MCF 10A (cell line): Measurements from ENCODE around the gene TNFRSF18. TPM values are rescaled to one million over a fixed set of nuclear protein-coding genes. Genes with fewer than 3 reads are reported as not detected.

Source experiments
- BruUV-seq: library from RNA; stranded (reverse); fragments of 400-500 nt; replicated peaks from 2 replicates; lab custom pipeline; 2021; lab: Mats Ljungman, UMichigan
- CTCF ChIA-PET: fragments of 300-600 bp; sonication (Branson Sonifier 250); formaldehyde crosslinking; extraction: SDS; loops from one replicate; lab custom pipeline; 2021; ENCODE audit warnings: antibody characterized with exemption, inconsistent platforms; lab: Yijun Ruan, JAX
- POLR2A ChIA-PET: fragments of 300-600, 350-650 bp; sonication (Branson Sonifier 250); formaldehyde crosslinking; extraction: SDS; loops from one replicate; lab custom pipeline; 2020; ENCODE audit warnings: antibody characterized with exemption, inconsistent platforms; lab: Yijun Ruan, JAX
- DNase-seq: peaks from one replicate; pipeline ENCODE4 v3.0.0-alpha.2; 2018; ENCODE audit not compliant: unreplicated experiment
- H3K27ac Mint-ChIP-seq: one replicate; pipeline ENCODE4 v1.8.0; 2022; ENCODE audit warnings: mild to moderate bottlenecking, low read depth, mixed read lengths; ENCODE audit not compliant: unreplicated experiment
- H3K27me3 Mint-ChIP-seq: one replicate; pipeline ENCODE4 v1.8.0; 2022; ENCODE audit warnings: mixed read lengths; ENCODE audit not compliant: insufficient read depth, unreplicated experiment
- H3K36me3 Mint-ChIP-seq: one replicate; pipeline ENCODE4 v1.8.0; 2022; ENCODE audit warnings: mild to moderate bottlenecking, moderate library complexity, mixed read lengths; ENCODE audit not compliant: insufficient read depth, unreplicated experiment
- H3K4me1 Mint-ChIP-seq: one replicate; pipeline ENCODE4 v1.8.0; 2022; ENCODE audit warnings: mixed read lengths; ENCODE audit not compliant: insufficient read depth, unreplicated experiment
- H3K4me3 Mint-ChIP-seq: one replicate; pipeline ENCODE4 v1.8.0; 2022; ENCODE audit warnings: mild to moderate bottlenecking, moderate library complexity, mixed read lengths; ENCODE audit not compliant: unreplicated experiment
- H3K9me3 Mint-ChIP-seq: one replicate; pipeline ENCODE4 v1.8.0; 2022; ENCODE audit warnings: mixed read lengths; ENCODE audit not compliant: unreplicated experiment
- intact Hi-C: fragments of 100-400 bp; cut with micrococcal nuclease; formaldehyde crosslinking; loops from 2 replicates; pipeline ENCODE4 v1.14.1; 2022
- total RNA-seq: library from RNA; stranded (reverse); gene quantifications from 2 replicates; pipeline ENCODE4 v1.2.3, GENCODE V29; 2022
- TF ChIP-seq, protein P1 (sequence below): fragments of 200-600 bp; IDR thresholded peaks from one replicate; pipeline ENCODE4 v1.8.0; 2022; ENCODE audit warnings: antibody characterized with exemption, mild to moderate bottlenecking; ENCODE audit not compliant: unreplicated experiment

Gene TNFRSF18
- total RNA-seq, 1 experiment from 2014 or later, result not detected

DNA sequence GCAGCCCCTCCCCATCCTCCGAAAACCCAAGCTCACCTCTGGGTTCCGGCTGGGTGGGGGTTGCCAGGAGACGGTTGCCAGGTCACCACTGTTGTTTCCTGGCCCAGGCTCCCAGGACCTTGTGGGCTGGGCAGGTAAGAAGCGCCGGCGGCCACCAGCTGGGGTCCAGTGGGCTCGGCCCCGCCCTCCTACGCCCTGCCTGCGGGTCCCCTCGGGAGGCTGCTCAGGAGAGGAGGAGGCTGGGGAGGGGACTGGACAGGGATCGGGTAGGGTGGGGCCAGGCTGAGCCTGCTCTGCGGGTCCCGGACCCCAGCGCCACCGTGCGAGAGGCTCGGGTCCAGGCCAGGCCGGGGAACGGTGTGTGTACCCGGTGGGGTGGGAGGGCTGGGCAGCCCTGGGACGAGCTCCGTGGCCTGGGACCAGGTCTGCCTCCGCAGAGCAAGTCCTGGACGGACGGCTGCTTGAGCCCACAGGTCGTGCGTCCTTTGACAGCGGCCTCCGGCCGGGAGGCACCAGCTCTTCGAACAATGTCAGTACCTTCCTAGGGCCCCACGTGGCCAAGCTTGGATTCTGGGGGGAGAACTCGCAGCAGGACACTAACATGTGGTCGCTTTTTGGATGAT is 32.5 kb downstream of the TNFRSF18 start, which contains the start of gene TTLL10:
TSS of gene TTLL10 (plus strand) at position 88 of the 623 bp plus-strand sequence. CDS start 5,336 bp downstream, outside the sequence.
- no peaks in the 10 kb centered on the region for H3K9me3 Mint-ChIP-seq
- POLR2A ChIA-PET, result no interaction called here
- H3K36me3 Mint-ChIP-seq, result no peaks in the 10 kb centered on the region
- CTCF ChIA-PET, result no interaction called here
- H3K4me1 Mint-ChIP-seq, result no peaks in the 10 kb centered on the region
- H3K27ac Mint-ChIP-seq, result no peak within 1 kb of the TSS
- DNase-seq, result no peak
- H3K27me3 Mint-ChIP-seq, result peaks cover 14% of the 10 kb centered on the region
- H3K4me3 Mint-ChIP-seq, result no peak within 1 kb of the TSS
- no TSS peak for BruUV-seq
- TF ChIP-seq, protein P1, sequence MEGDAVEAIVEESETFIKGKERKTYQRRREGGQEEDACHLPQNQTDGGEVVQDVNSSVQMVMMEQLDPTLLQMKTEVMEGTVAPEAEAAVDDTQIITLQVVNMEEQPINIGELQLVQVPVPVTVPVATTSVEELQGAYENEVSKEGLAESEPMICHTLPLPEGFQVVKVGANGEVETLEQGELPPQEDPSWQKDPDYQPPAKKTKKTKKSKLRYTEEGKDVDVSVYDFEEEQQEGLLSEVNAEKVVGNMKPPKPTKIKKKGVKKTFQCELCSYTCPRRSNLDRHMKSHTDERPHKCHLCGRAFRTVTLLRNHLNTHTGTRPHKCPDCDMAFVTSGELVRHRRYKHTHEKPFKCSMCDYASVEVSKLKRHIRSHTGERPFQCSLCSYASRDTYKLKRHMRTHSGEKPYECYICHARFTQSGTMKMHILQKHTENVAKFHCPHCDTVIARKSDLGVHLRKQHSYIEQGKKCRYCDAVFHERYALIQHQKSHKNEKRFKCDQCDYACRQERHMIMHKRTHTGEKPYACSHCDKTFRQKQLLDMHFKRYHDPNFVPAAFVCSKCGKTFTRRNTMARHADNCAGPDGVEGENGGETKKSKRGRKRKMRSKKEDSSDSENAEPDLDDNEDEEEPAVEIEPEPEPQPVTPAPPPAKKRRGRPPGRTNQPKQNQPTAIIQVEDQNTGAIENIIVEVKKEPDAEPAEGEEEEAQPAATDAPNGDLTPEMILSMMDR, result no peak
- intact Hi-C loops, result no loop called here

DNA sequence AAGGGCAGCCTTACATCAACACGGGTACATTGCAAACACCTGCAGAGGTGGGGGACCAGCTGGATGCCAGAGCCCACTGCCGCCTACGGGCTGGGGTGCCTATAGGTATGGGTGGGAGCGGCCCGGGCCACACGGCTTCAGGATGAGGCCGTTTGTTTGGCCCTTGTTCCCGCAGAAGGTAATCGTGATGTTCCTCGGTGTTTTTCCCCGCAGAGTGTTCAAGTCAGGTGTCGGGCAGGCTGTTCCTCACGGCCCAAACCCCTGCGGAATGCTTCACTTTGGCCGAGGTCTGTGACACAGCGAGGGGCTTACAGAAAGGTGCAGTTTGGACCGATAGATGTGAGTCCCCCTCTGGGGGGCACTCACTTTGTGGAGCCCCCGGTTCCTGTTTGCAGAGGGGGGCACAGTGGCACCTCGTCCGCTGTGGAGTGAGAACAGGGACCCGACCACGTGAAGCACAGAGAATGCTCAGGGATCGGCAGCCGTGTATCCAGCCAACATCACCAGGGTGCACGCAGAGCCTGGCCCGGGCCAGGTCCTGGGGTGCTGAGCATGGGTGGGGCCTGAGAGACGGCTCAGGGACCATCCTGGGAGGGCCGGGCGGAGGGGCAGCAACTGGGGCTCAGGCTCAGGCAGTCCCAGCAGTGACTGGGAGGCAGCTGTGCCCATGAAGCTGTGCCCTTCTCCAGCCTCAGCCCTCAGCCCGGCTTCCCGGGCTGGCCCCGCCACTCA is 33.2 kb downstream of the TNFRSF18 start:
- Mint-ChIP-seq H3K36me3 (no peaks in the 10 kb centered on the region), H3K4me1 (no peaks in the 10 kb centered on the region), H3K27ac (no peak overlapping the region), H3K9me3 (no peaks in the 10 kb centered on the region), H3K27me3 (peaks cover 14% of the 10 kb centered on the region), H3K4me3 (no peak overlapping the region)
- TF ChIP-seq, protein P1, result no peak
- intact Hi-C loops, result no loop called here
- no peak for DNase-seq
- ChIA-PET POLR2A (no interaction called here), CTCF (no interaction called here)
- no TSS peak for BruUV-seq

- no TSS peak for BruUV-seq
- Mint-ChIP-seq H3K4me3 (no peak overlapping the region), H3K36me3 (no peaks in the 10 kb centered on the region), H3K4me1 (no peaks in the 10 kb centered on the region), H3K27ac (no peak overlapping the region), H3K9me3 (no peaks in the 10 kb centered on the region), H3K27me3 (peaks cover 5% of the 10 kb centered on the region)
- CTCF ChIA-PET, result interaction anchor here (0.7 kb wide), 1 partner anchor 38 kb away, joined by 3 read pairs; no protein-coding TSS in a partner anchor
- no peak for DNase-seq
- TF ChIP-seq, protein P1, result no peak
- intact Hi-C loops, result no loop called here
- POLR2A ChIA-PET, result no interaction called here
Measured at GRCh38 chr1:1171546-1172340, 34.6 kb downstream of the TNFRSF18 start.

- intact Hi-C loops, result no loop called here
- no peak for DNase-seq
- ChIA-PET CTCF (no interaction called here), POLR2A (no interaction called here)
- Mint-ChIP-seq H3K36me3 (no peaks in the 10 kb centered on the region), H3K4me1 (no peaks in the 10 kb centered on the region), H3K27ac (no peak overlapping the region), H3K4me3 (no peak overlapping the region), H3K9me3 (no peaks in the 10 kb centered on the region), H3K27me3 (no peaks in the 10 kb centered on the region)
- BruUV-seq, result no TSS peak
- TF ChIP-seq, protein P1, result no peak
Measured at GRCh38 chr1:1171161-1171545, 35.2 kb downstream of the TNFRSF18 start.
